Fibroblast of villous mesenchyme (primary cell): ENCODE results near the gene ACER1. TPM values are rescaled to one million over a fixed set of nuclear protein-coding genes. Genes with fewer than 3 reads are reported as not detected.

Experiments used
- DNase-seq: peaks from one replicate; pipeline ENCODE4 v3.0.0-alpha.2; 2010; ENCODE audit warnings: low read depth
- H3K4me3 ChIP-seq: 2 replicates; pipeline ENCODE4 v1.5.1; 2011; ENCODE audit warnings: low read depth, mild to moderate bottlenecking, low read length
- CTCF ChIP-seq: IDR thresholded peaks from 2 replicates; pipeline ENCODE4 v1.5.1; 2012; ENCODE audit warnings: low read depth, mild to moderate bottlenecking, low read length; ENCODE audit not compliant: insufficient read depth
- total RNA-seq: library from RNA; depleted of rRNA; stranded (reverse); fragments of >200 nt; gene quantifications from 2 replicates; pipeline ENCODE4 v1.2.3, GENCODE V29; 2012

Gene ACER1
- total RNA-seq, 1 donor: not detected

GRCh38 chr19:6278740-6279619 lies 54.4 kb downstream of the ACER1 start:
- H3K4me3 ChIP-seq: peak overlapping the region; percentile 87
- no peak for TF ChIP-seq CTCF
- DNase-seq: no peak

GRCh38 chr19:6278051-6278450 lies 55.4 kb downstream of the ACER1 start:
- H3K4me3 ChIP-seq: peak overlapping the region; percentile 87
- TF ChIP-seq CTCF: no peak
- DNase-seq: no peak

DNA sequence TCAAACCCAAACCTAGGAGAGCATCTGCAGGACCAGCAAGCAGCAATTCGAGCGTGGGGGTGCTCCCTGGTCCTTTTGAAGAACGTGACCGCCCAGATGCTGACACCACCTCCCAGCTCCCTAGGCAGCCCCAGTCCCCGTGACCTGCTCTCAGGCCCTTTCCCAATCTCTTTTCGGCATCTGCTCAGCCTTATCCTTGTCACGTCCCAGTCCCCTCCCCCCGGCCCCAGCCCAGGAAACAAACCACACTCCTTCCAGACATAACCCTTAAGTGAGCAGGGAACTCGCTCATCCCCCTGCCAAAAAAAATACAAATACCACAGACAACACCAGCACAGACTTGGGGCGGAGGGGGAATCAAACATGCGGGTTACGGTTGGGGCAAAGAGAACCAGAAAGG lies 57.0 kb downstream of the ACER1 start:
- TF ChIP-seq CTCF: no peak
- peak overlapping the region; percentile 38 for H3K4me3 ChIP-seq
- peak; percentile 97 for DNase-seq

GRCh38 chr19:6275170-6275744 lies 58.2 kb downstream of the ACER1 start:
- H3K4me3 ChIP-seq: no peak overlapping the region
- TF ChIP-seq CTCF: no peak
- no peak for DNase-seq

DNA sequence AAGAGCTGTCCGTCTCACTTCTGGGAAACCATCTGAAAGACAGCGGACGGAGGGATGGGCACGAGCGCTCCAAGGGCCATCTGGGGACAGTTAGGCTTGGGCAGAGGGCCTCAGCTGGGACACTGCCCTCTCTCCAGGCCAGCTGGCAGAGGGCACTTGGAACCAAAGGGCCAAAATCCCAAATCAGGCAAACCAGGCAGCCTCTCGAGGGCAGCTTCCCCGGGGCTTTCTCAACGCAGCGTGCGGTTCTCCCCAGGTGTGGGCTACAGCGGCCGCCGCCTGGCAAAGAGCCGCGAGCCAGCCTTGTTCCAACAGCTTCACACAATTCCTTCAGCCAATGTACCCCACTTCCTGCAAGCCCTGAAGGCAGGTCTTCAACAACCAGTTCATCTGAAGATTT lies 58.7 kb downstream of the ACER1 start:
- no peak overlapping the region for H3K4me3 ChIP-seq
- no peak for DNase-seq
- TF ChIP-seq CTCF: no peak

DNA sequence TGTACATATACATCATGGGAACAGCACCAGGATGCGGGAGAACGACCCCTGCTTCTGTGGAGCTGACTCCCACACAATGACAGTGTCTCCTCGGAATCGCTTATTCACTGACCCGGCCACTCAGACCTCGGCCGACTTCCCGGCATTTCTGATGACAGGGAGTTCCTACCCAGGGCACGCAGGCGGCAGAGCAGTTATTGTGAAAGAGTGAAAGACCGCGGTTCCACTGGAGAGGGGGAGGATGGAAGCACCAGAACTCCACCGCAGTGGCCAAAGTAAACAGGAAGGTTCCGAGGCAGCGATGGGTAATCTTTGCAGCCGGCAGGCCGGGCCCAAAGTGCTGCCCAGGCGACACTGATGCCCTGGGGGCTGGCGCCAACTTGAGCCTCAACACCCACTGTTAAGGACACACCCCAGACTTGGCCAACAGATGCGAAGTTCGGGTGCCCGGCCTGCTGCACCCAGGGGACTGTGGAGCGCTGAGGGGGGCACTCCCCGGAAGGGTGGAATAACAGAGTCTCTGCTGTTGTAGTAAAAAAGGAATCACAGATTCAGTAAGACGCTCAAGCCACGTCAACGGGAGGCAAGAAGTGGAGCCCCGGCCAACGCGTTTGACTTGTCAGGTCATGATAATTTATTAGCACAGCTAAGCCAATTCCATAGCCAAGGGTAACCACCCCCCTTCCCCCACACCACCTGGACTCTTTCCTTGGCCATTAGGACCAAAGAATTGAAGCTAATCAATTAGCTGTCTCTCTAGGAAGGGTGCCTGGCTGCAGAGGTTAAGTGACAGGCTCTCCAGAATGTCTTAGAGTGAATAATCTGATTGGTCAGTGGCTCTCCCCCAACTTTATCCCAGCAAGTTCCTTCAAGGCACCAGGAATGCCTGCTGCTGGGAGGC lies 59.5 kb downstream of the ACER1 start:
- H3K4me3 ChIP-seq: peak overlapping the region; percentile 43
- peak; percentile 96 for DNase-seq
- no peak for TF ChIP-seq CTCF
